Measurements from ENCODE around the gene RGL3.

The RGL3 gene

GRCh38 chr19:11377237-11377636, 41.9 kb downstream of the RGL3 start:
- H3K27me3 ChIP-seq (ENCODE audit: insufficient read depth, poor library complexity, severe bottlenecking) = no peaks in the 10 kb centered on the region
- peak overlapping the region; percentile 95 for H3K27ac ChIP-seq (replicated peaks)
- DNase-seq (ENCODE audit: low read depth in 1 of 2, low spot score in 1 of 2) = peak; percentile 50 to 74
- TF ChIP-seq CTCF (IDR thresholded peaks at IDR 0.05; ENCODE audit: insufficient read depth, low read length) (no peak), POLR2AphosphoS5 (IDR thresholded peaks at IDR 0.05; ENCODE audit: low read depth) (no peak), SPI1 (IDR thresholded peaks at IDR 0.05; ENCODE audit: borderline replicate concordance, low read depth) (peak; percentile 48; the same call in 1 of the 2 replicates), REST (IDR thresholded peaks at IDR 0.05; ENCODE audit: insufficient replicate concordance, low read depth) (no peak), GABPA (IDR thresholded peaks at IDR 0.05; ENCODE audit: low read depth) (no peak)
- no peak overlapping the region for H3K4me3 ChIP-seq (replicated peaks; ENCODE audit: insufficient read depth, low read length)

- Histone ChIP-seq H3K27me3 (ENCODE audit: insufficient read depth, poor library complexity, severe bottlenecking) (no peaks in the 10 kb centered on the region), H3K27ac (replicated peaks) (peak overlapping the region; percentile 95), H3K4me3 (replicated peaks; ENCODE audit: insufficient read depth, low read length) (peak overlapping the region; percentile 68)
- TF ChIP-seq REST (IDR thresholded peaks at IDR 0.05; ENCODE audit: insufficient replicate concordance, low read depth) (peak; percentile 44), POLR2AphosphoS5 (IDR thresholded peaks at IDR 0.05; ENCODE audit: low read depth) (no peak)
- peak; percentile 54 to 87 for DNase-seq (ENCODE audit: low read depth in 1 of 2, low spot score in 1 of 2)
Observed at GRCh38 chr19:11375143-11375948, 43.8 kb downstream of the RGL3 start.

GRCh38 chr19:11374433-11375142, 44.5 kb downstream of the RGL3 start, which contains the start of gene SWSAP1:
SWSAP1 (plus strand) TSS chr19:11374666; CDS start chr19:11374681, 15 bp downstream.
- DNase-seq (ENCODE audit: low read depth in 1 of 2, low spot score in 1 of 2) = peak; percentile 99 to 100
- peak within 1 kb of the TSS; percentile 68 for H3K4me3 ChIP-seq (replicated peaks; ENCODE audit: insufficient read depth, low read length)
- peak; percentile 49 for TF ChIP-seq REST (IDR thresholded peaks at IDR 0.05; ENCODE audit: insufficient replicate concordance, low read depth)
- TF ChIP-seq SPI1 (IDR thresholded peaks at IDR 0.05; ENCODE audit: borderline replicate concordance, low read depth) = no peak
- peak; percentile 85 for TF ChIP-seq POLR2AphosphoS5 (IDR thresholded peaks at IDR 0.05; ENCODE audit: low read depth)
- no peaks in the 10 kb centered on the region for H3K27me3 ChIP-seq (ENCODE audit: insufficient read depth, poor library complexity, severe bottlenecking)
- H3K27ac ChIP-seq (replicated peaks) = peak within 1 kb of the TSS; percentile 95
